Measurements from ENCODE around the gene ITSN1. TPM values are rescaled to one million over a fixed set of nuclear protein-coding genes. Genes with fewer than 3 reads are reported as not detected.

Gene ITSN1
- total RNA-seq, 1 experiment from 2014 or later: 50.3 TPM

DNA sequence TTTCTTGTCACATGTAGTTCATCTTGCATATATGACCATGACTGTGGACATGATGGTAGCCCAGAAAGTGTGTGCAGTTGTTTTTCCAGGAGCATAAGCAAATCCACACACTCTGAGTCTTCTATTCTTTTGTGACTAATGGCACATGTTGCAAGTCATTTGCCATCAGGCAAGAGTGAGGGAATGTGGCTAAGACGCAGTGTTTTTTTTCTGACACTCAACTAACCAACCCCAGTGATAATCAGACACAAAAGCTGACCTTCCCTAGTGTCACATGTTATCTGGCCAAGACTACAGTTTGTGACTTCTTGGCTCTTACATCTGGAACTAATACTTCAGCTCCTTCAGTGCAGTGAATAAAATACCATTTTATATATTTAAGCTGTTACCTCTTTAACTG, 108.8 kb downstream of the ITSN1 start:
- ATAC-seq: no peak
- Histone ChIP-seq H3K4me3 (ENCODE audit: low read depth in 2 of 2, low read length in 2 of 2) (no peak overlapping the region), H3K4me1 (ENCODE audit: control insufficient read depth, insufficient read depth, low read length) (no peaks in the 10 kb centered on the region), H3K27me3 (ENCODE audit: control insufficient read depth, insufficient read depth, low read length) (no peaks in the 10 kb centered on the region), H3K9me3 (ENCODE audit: control insufficient read depth, insufficient read depth, low read depth, low read length) (no peaks in the 10 kb centered on the region; the same call in 1 of the 2 replicates), H3K27ac (ENCODE audit: low read length) (no peak overlapping the region), H3K36me3 (ENCODE audit: control insufficient read depth, insufficient read depth, low read length) (no peaks in the 10 kb centered on the region; the same call in 1 of the 2 replicates)
- no TSS peak for BruUV-seq (replicated peaks)
- no peak for TF ChIP-seq SIN3A (IDR thresholded peaks at IDR 0.05; ENCODE audit: borderline replicate concordance, insufficient read depth, low read depth, low read length)
- no peak for TF ChIP-seq TCF7L2 (IDR thresholded peaks at IDR 0.05; ENCODE audit: low read depth, low read length)
- TF ChIP-seq, protein P1, sequence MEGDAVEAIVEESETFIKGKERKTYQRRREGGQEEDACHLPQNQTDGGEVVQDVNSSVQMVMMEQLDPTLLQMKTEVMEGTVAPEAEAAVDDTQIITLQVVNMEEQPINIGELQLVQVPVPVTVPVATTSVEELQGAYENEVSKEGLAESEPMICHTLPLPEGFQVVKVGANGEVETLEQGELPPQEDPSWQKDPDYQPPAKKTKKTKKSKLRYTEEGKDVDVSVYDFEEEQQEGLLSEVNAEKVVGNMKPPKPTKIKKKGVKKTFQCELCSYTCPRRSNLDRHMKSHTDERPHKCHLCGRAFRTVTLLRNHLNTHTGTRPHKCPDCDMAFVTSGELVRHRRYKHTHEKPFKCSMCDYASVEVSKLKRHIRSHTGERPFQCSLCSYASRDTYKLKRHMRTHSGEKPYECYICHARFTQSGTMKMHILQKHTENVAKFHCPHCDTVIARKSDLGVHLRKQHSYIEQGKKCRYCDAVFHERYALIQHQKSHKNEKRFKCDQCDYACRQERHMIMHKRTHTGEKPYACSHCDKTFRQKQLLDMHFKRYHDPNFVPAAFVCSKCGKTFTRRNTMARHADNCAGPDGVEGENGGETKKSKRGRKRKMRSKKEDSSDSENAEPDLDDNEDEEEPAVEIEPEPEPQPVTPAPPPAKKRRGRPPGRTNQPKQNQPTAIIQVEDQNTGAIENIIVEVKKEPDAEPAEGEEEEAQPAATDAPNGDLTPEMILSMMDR (IDR thresholded peaks at IDR 0.05): no peak
- TF ChIP-seq, protein P2, sequence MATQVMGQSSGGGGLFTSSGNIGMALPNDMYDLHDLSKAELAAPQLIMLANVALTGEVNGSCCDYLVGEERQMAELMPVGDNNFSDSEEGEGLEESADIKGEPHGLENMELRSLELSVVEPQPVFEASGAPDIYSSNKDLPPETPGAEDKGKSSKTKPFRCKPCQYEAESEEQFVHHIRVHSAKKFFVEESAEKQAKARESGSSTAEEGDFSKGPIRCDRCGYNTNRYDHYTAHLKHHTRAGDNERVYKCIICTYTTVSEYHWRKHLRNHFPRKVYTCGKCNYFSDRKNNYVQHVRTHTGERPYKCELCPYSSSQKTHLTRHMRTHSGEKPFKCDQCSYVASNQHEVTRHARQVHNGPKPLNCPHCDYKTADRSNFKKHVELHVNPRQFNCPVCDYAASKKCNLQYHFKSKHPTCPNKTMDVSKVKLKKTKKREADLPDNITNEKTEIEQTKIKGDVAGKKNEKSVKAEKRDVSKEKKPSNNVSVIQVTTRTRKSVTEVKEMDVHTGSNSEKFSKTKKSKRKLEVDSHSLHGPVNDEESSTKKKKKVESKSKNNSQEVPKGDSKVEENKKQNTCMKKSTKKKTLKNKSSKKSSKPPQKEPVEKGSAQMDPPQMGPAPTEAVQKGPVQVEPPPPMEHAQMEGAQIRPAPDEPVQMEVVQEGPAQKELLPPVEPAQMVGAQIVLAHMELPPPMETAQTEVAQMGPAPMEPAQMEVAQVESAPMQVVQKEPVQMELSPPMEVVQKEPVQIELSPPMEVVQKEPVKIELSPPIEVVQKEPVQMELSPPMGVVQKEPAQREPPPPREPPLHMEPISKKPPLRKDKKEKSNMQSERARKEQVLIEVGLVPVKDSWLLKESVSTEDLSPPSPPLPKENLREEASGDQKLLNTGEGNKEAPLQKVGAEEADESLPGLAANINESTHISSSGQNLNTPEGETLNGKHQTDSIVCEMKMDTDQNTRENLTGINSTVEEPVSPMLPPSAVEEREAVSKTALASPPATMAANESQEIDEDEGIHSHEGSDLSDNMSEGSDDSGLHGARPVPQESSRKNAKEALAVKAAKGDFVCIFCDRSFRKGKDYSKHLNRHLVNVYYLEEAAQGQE (IDR thresholded peaks at IDR 0.05; ENCODE audit: insufficient read depth in 1 of 2, low read depth in 2 of 2, low read length in 1 of 2): no peak
- TF ChIP-seq POLR2AphosphoS5 (IDR thresholded peaks at IDR 0.05; ENCODE audit: low read depth, low read length): no peak
- in situ Hi-C loops (cut with HindIII; ENCODE audit: low pct_unique_long_range_greater_than_20kb, low sequenced_read_pairs) (no loop called here), intact Hi-C loops (cut with micrococcal nuclease; ENCODE audit: unreplicated experiment) (no loop called here)
- ChIA-PET CTCF (no interaction called here), POLR2A (no interaction called here)
- DNase-seq (ENCODE audit: low read depth, low spot score): no peak

DNA sequence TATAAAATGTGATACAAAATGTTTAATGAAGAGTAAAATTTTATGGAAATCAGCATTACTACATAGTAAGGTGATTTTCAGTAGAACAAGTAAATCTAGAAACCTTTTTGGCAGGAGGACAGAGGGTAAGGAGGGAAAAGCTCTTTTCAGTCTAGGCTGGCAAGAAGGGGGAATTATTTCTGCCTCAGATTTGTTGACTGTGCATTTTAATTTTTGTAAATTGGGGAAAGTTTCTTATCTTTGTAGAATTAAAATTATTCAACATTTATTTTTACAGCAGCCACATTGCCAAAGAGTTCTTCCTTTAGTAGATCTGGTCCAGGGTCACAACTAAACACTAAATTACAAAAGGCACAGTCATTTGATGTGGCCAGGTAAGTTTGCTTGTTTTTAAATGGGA, 109.2 kb downstream of the ITSN1 start:
- Histone ChIP-seq H3K36me3 (ENCODE audit: control insufficient read depth, insufficient read depth, low read length) (no peaks in the 10 kb centered on the region; the same call in 1 of the 2 replicates), H3K4me3 (ENCODE audit: low read depth in 2 of 2, low read length in 2 of 2) (no peak overlapping the region), H3K27me3 (ENCODE audit: control insufficient read depth, insufficient read depth, low read length) (no peaks in the 10 kb centered on the region), H3K27ac (ENCODE audit: low read length) (no peak overlapping the region), H3K4me1 (ENCODE audit: control insufficient read depth, insufficient read depth, low read length) (no peaks in the 10 kb centered on the region), H3K9me3 (ENCODE audit: control insufficient read depth, insufficient read depth, low read depth, low read length) (no peaks in the 10 kb centered on the region; the same call in 1 of the 2 replicates)
- in situ Hi-C loops (cut with HindIII; ENCODE audit: low pct_unique_long_range_greater_than_20kb, low sequenced_read_pairs) (no loop called here), intact Hi-C loops (cut with micrococcal nuclease; ENCODE audit: unreplicated experiment) (no loop called here)
- DNase-seq (ENCODE audit: low read depth, low spot score) (no peak), ATAC-seq (no peak)
- CTCF ChIA-PET: no interaction called here
- POLR2A ChIA-PET: no interaction called here
- no TSS peak for BruUV-seq (replicated peaks)
- no peak for TF ChIP-seq POLR2AphosphoS5 (IDR thresholded peaks at IDR 0.05; ENCODE audit: low read depth, low read length)
- TF ChIP-seq, protein P1 (IDR thresholded peaks at IDR 0.05): no peak
- TF ChIP-seq TCF7L2 (IDR thresholded peaks at IDR 0.05; ENCODE audit: low read depth, low read length): no peak
- TF ChIP-seq, protein P2 (IDR thresholded peaks at IDR 0.05; ENCODE audit: insufficient read depth in 1 of 2, low read depth in 2 of 2, low read length in 1 of 2): no peak
- TF ChIP-seq SIN3A (IDR thresholded peaks at IDR 0.05; ENCODE audit: borderline replicate concordance, insufficient read depth, low read depth, low read length): no peak
